HepG2 (cell line): Measurements from ENCODE around the gene ARHGEF39. TPM values are rescaled to one million over a fixed set of nuclear protein-coding genes. Genes with fewer than 3 reads are reported as not detected.

Experiments
- ADNP ChIP-seq: sonication (generic); formaldehyde crosslinking; IDR thresholded peaks from 2 replicates; pipeline ENCODE4 v1.4.0; 2020; ENCODE audit warnings: missing genetic modification reagents
- ARHGAP35 ChIP-seq: sonication (generic); formaldehyde crosslinking; IDR thresholded peaks from 2 replicates; pipeline ENCODE4 v1.9.0; 2022; ENCODE audit warnings: mild to moderate bottlenecking, inconsistent platforms, moderate library complexity, missing genetic modification reagents, borderline replicate concordance
- ASH2L ChIP-seq: fragments of 300-600, 200-600 bp; sonication (generic); IDR thresholded peaks from 2 replicates; pipeline ENCODE4 v1.7.0; 2017; ENCODE audit warnings: low read depth, mild to moderate bottlenecking, moderate library complexity, mixed read lengths, low read length; ENCODE audit not compliant: insufficient read length
- ATF1 ChIP-seq: IDR thresholded peaks from 2 replicates; pipeline ENCODE4 v1.6.1; 2016; ENCODE audit warnings: mild to moderate bottlenecking, control low read depth
- CBX5 ChIP-seq: sonication (generic); formaldehyde crosslinking; IDR thresholded peaks from 2 replicates; pipeline ENCODE4 v1.4.0; 2020; ENCODE audit warnings: missing genetic modification reagents, borderline replicate concordance
- HHEX ChIP-seq: IDR thresholded peaks from 2 replicates; pipeline ENCODE4 v1.6.1; 2016; ENCODE audit warnings: control low read depth
- HMG20A ChIP-seq: IDR thresholded peaks from 2 replicates; pipeline ENCODE4 v1.6.1; 2016; ENCODE audit warnings: borderline replicate concordance
- MAZ ChIP-seq, 2 experiments: sonication (generic) in 1 of 2; formaldehyde crosslinking in 1 of 2; IDR thresholded peaks; 2 replicates each; pipeline versions ENCODE4 v1.5.0 to v1.6.1; 2012 to 2020; ENCODE audit warnings: low read depth in 2 of 2, mild to moderate bottlenecking in 2 of 2, borderline replicate concordance in 1 of 2, improper control_type of control experiment in 1 of 2, low read length in 1 of 2, missing genetic modification reagents in 1 of 2, moderate library complexity in 1 of 2
- PCBP2 ChIP-seq: fragments of 200-400 bp; formaldehyde crosslinking; optimal IDR thresholded peaks from 2 replicates; pipeline ENCODE3; 2018; ENCODE audit warnings: low read length, low read depth; ENCODE audit not compliant: poor library complexity, severe bottlenecking
- RBM39 ChIP-seq: fragments of 200-400 bp; formaldehyde crosslinking; IDR thresholded peaks from one replicate; pipeline ENCODE4 v1.6.1; 2018; ENCODE audit warnings: antibody characterized with exemption, mild to moderate bottlenecking, low read depth, low read length; ENCODE audit not compliant: poor library complexity, severe bottlenecking
- REXO4 ChIP-seq: sonication (generic); formaldehyde crosslinking; IDR thresholded peaks from 2 replicates; pipeline ENCODE4 v1.8.0; 2022; ENCODE audit warnings: missing genetic modification reagents, mild to moderate bottlenecking, borderline replicate concordance
- RXRA ChIP-seq: sonication (generic); formaldehyde crosslinking; IDR thresholded peaks from 2 replicates; pipeline ENCODE4 v1.5.1; 2020; ENCODE audit warnings: missing genetic modification reagents
- SIN3A ChIP-seq: IDR thresholded peaks from 2 replicates; pipeline ENCODE4 v1.6.1; 2011; ENCODE audit warnings: low read depth, mild to moderate bottlenecking, control low read depth, low read length, borderline replicate concordance
- TBP ChIP-seq: sonication (generic); formaldehyde crosslinking; IDR thresholded peaks from 2 replicates; pipeline ENCODE4 v1.5.0; 2020; ENCODE audit warnings: missing genetic modification reagents
- ZFP36L2 ChIP-seq: sonication (generic); formaldehyde crosslinking; IDR thresholded peaks from 2 replicates; pipeline ENCODE4 v1.4.0; 2020; ENCODE audit warnings: missing genetic modification reagents
- ZNF24 ChIP-seq: fragments of 450-650 bp; IDR thresholded peaks from 2 replicates; pipeline ENCODE4 v1.6.1; 2017; ENCODE audit warnings: antibody characterized with exemption, mild to moderate bottlenecking
- ZSCAN12 ChIP-seq: sonication (generic); formaldehyde crosslinking; IDR thresholded peaks from 2 replicates; pipeline ENCODE4 v1.9.0; 2021; ENCODE audit warnings: mild to moderate bottlenecking, missing genetic modification reagents
- polyA plus RNA-seq, 8 experiments: library from polyadenylated mRNA; depleted of rRNA in 3 of 8; stranded (reverse) in 7 of 8; unstranded in 1 of 8; fragments of >200 nt; fragmentation: Illumina TruSeq in 4 of 8; extraction: Trizol in 4 of 8; gene quantifications; 2 replicates each; pipeline versions ENCODE4 v1.2.1 to v1.2.3, GENCODE V29; 2011 to 2016; ENCODE audit warnings: low read depth in 4 of 8, missing spikeins in 1 of 8, mixed read lengths in 1 of 8; ENCODE audit not compliant: insufficient read depth in 1 of 8
- total RNA-seq, 5 experiments: library from RNA; depleted of rRNA; stranded (reverse); fragments of >200 nt; fragmentation: Illumina TruSeq; extraction: Trizol; gene quantifications; 2 replicates each; pipeline ENCODE4 v1.2.3, GENCODE V29; 2016; ENCODE audit warnings: low read depth in 1 of 5
- TF ChIP-seq, protein P1 (sequence below): sonication (generic); formaldehyde crosslinking; IDR thresholded peaks from 2 replicates; pipeline ENCODE4 v1.8.1; 2023; ENCODE audit warnings: mild to moderate bottlenecking, missing genetic modification reagents
- TF ChIP-seq, protein P2 (sequence below): IDR thresholded peaks from 2 replicates; pipeline ENCODE4 v1.6.1; 2018; ENCODE audit warnings: missing genetic modification reagents
- TF ChIP-seq, protein P3 (sequence below): sonication (generic); formaldehyde crosslinking; IDR thresholded peaks from 2 replicates; pipeline ENCODE4 v1.4.0; 2020; ENCODE audit warnings: mild to moderate bottlenecking, missing genetic modification reagents
- TF ChIP-seq, protein P4 (sequence below): IDR thresholded peaks from 2 replicates; pipeline ENCODE4 v1.6.1; 2016; ENCODE audit warnings: mild to moderate bottlenecking, missing biosample characterization, missing genetic modification reagents
- TF ChIP-seq, protein P5 (sequence below): sonication (generic); formaldehyde crosslinking; IDR thresholded peaks from 2 replicates; pipeline ENCODE4 v1.4.0; 2020; ENCODE audit warnings: missing genetic modification reagents
- TF ChIP-seq, protein P6 (sequence below): sonication (generic); formaldehyde crosslinking; IDR thresholded peaks from 2 replicates; pipeline ENCODE4 v1.4.0; 2020; ENCODE audit warnings: missing genetic modification reagents

Gene ARHGEF39
- total and polyA plus RNA-seq, 2 of the 13 experiments (the other 11 are each of a cell fraction or from before 2014, with no cell fraction given) = 11.2 to 12.3 TPM

DNA sequence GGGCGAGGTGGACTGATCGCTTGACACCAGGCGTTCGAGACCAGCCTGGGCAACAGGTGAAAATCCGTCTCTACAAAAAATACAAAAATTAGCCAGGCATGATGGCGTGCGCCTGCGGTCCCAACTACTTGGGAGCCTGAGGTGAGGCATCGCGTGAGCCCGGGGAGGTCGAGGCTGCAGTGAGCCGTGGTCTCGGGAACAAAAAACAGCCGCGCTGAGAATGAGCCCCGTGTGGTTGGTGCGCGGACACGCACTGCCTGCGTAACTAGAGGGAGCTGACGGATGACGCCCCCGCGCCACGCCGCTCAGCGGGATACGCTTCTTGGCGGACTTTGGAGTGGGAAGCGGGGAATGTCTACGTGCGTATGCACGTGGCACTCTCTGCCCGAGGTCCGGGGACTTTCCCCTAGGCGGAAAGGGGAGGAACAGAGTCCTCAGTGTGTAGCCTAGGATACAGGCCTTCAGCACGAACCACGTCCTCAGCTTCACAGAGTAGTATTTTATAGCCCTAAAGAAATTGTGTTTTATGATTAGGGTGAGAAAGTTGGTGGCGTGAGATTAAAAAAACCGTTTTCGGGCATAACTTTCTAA, 7.4 kb downstream of the ARHGEF39 start, which contains the start of gene RMRP (continued):
- TF ChIP-seq, protein P1, sequence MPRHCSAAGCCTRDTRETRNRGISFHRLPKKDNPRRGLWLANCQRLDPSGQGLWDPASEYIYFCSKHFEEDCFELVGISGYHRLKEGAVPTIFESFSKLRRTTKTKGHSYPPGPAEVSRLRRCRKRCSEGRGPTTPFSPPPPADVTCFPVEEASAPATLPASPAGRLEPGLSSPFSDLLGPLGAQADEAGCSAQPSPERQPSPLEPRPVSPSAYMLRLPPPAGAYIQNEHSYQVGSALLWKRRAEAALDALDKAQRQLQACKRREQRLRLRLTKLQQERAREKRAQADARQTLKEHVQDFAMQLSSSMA (CRISPR knock-in tag) = peak; percentile 87; the same call in 1 of the 2 replicates
- TF ChIP-seq ASH2L (no peak), HMG20A (CRISPR knock-in tag) (peak; percentile 60; the same call in 1 of the 2 replicates), ZFP36L2 (no peak; the same call in 1 of the 2 replicates), RBM39 (no peak), ZSCAN12 (CRISPR knock-in tag) (peak; percentile 97), RXRA (CRISPR knock-in tag) (peak; percentile 70), ARHGAP35 (peak; percentile 96), ADNP (CRISPR knock-in tag) (peak; percentile 71; the same call in 1 of the 2 replicates), SIN3A (peak; percentile 93), REXO4 (CRISPR knock-in tag) (0 out of 2 replicates have a peak, but pooled peaks have one; percentile 80), HHEX (CRISPR knock-in tag) (no peak), TBP (CRISPR knock-in tag) (peak; percentile 49; the same call in 1 of the 2 replicates), PCBP2 (no peak), MAZ (IDR thresholded peaks at IDR 0.05; ENCODE audit: borderline replicate concordance, low read depth, low read length) (peak; percentile 74), MAZ (CRISPR knock-in tag; IDR thresholded peaks at IDR 0.05; ENCODE audit: low read depth) (peak; percentile 89), ATF1 (CRISPR knock-in tag) (peak; percentile 84), ZNF24 (peak; percentile 92), CBX5 (CRISPR knock-in tag) (peak; percentile 91; the same call in 1 of the 2 replicates)
- TF ChIP-seq, protein P2, sequence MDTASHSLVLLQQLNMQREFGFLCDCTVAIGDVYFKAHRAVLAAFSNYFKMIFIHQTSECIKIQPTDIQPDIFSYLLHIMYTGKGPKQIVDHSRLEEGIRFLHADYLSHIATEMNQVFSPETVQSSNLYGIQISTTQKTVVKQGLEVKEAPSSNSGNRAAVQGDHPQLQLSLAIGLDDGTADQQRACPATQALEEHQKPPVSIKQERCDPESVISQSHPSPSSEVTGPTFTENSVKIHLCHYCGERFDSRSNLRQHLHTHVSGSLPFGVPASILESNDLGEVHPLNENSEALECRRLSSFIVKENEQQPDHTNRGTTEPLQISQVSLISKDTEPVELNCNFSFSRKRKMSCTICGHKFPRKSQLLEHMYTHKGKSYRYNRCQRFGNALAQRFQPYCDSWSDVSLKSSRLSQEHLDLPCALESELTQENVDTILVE (CRISPR knock-in tag) = peak; percentile 92
- TF ChIP-seq, protein P3, sequence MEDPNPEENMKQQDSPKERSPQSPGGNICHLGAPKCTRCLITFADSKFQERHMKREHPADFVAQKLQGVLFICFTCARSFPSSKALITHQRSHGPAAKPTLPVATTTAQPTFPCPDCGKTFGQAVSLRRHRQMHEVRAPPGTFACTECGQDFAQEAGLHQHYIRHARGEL = 0 out of 2 replicates have a peak, but pooled peaks have one; percentile 25
- TF ChIP-seq, protein P4, sequence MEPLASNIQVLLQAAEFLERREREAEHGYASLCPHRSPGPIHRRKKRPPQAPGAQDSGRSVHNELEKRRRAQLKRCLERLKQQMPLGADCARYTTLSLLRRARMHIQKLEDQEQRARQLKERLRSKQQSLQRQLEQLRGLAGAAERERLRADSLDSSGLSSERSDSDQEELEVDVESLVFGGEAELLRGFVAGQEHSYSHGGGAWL (CRISPR knock-in tag) = peak; percentile 88
- TF ChIP-seq, protein P5, sequence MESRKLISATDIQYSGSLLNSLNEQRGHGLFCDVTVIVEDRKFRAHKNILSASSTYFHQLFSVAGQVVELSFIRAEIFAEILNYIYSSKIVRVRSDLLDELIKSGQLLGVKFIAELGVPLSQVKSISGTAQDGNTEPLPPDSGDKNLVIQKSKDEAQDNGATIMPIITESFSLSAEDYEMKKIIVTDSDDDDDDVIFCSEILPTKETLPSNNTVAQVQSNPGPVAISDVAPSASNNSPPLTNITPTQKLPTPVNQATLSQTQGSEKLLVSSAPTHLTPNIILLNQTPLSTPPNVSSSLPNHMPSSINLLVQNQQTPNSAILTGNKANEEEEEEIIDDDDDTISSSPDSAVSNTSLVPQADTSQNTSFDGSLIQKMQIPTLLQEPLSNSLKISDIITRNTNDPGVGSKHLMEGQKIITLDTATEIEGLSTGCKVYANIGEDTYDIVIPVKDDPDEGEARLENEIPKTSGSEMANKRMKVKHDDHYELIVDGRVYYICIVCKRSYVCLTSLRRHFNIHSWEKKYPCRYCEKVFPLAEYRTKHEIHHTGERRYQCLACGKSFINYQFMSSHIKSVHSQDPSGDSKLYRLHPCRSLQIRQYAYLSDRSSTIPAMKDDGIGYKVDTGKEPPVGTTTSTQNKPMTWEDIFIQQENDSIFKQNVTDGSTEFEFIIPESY = peak; percentile 74
- TF ChIP-seq, protein P6, sequence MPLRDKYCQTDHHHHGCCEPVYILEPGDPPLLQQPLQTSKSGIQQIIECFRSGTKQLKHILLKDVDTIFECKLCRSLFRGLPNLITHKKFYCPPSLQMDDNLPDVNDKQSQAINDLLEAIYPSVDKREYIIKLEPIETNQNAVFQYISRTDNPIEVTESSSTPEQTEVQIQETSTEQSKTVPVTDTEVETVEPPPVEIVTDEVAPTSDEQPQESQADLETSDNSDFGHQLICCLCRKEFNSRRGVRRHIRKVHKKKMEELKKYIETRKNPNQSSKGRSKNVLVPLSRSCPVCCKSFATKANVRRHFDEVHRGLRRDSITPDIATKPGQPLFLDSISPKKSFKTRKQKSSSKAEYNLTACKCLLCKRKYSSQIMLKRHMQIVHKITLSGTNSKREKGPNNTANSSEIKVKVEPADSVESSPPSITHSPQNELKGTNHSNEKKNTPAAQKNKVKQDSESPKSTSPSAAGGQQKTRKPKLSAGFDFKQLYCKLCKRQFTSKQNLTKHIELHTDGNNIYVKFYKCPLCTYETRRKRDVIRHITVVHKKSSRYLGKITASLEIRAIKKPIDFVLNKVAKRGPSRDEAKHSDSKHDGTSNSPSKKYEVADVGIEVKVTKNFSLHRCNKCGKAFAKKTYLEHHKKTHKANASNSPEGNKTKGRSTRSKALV (CRISPR knock-in tag) = peak; percentile 85; the same call in 1 of the 2 replicates
